ENCODE results near the gene MTRR. TPM values are rescaled to one million over a fixed set of nuclear protein-coding genes. Genes with fewer than 3 reads are reported as not detected.

Gene MTRR
- total and polyA plus RNA-seq, 9 of the 15 experiments (the other 6 are each of a cell fraction or from before 2014, with no cell fraction given) = 39.3 to 84.6 (median 66.2) TPM

DNA sequence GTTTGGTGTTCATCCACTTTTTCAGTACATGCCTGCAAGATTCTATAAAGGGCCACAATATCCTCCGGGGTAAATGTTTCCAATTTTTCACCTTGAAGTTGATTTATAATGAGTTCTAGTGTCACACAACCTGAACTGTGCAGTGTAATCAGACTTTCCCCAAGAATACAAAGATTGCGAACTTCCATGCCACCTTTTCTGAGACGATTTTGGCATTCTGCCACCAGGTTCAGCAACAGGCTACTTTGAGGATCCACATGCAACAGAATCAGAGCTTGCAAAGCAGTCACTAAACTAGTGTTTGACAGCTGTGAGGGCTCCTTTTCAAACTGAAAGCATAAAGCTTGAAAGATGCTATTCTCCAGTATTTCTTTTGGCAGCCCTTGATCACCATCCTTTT is 1.7 kb upstream of the MTRR start:
- BruUV-seq (replicated peaks) = no TSS peak
- Histone ChIP-seq H3K4me1 (replicated peaks in 1 of 2; ENCODE audit: control insufficient read depth in 2 of 2, insufficient read depth in 2 of 2, low read length in 2 of 2) (peaks cover 6 to 20% of the 10 kb centered on the region in 2 experiments; a peak in 4 of 5 replicates), H3K9me1 (ENCODE audit: control insufficient read depth, insufficient read depth, low read length) (no peaks in the 10 kb centered on the region), H3K27ac (ENCODE audit: extremely low read depth, low read depth, low read length) (no peak overlapping the region), H3K9me3 (replicated peaks; ENCODE audit: control insufficient read depth, insufficient read depth, low read depth, low read length) (no peaks in the 10 kb centered on the region), H4K20me1 (replicated peaks; ENCODE audit: control insufficient read depth, insufficient read depth, low read length) (peaks cover 13% of the 10 kb centered on the region; the same call in 1 of the 2 replicates), H3K79me2 (ENCODE audit: control insufficient read depth, insufficient read depth, low read length) (peaks cover 73% of the 10 kb centered on the region), H3K36me3 (ENCODE audit: control insufficient read depth, insufficient read depth, low read length) (peaks cover 68% of the 10 kb centered on the region), H3K4me3 (no peak overlapping the region), H3K9ac (ENCODE audit: insufficient read depth in 1 of 2, low read depth in 2 of 2, low read length in 2 of 2) (no peak overlapping the region), H3K4me2 (ENCODE audit: insufficient read depth, low read length) (peak overlapping the region; percentile 95; the same call in 1 of the 2 replicates), H3K27me3 (ENCODE audit: control insufficient read depth in 2 of 2, insufficient read depth in 2 of 2, low read length in 2 of 2) (no peaks in the 10 kb centered on the region), H2AFZ (ENCODE audit: low read depth, low read length) (no peak overlapping the region)
- in situ Hi-C loops (cut with MboI) = no loop called here
- TF ChIP-seq NFIC (IDR thresholded peaks at IDR 0.05) = peak; percentile 84
- no peak for TF ChIP-seq TRIM24 (IDR thresholded peaks at IDR 0.05)
- TF ChIP-seq, protein P1, sequence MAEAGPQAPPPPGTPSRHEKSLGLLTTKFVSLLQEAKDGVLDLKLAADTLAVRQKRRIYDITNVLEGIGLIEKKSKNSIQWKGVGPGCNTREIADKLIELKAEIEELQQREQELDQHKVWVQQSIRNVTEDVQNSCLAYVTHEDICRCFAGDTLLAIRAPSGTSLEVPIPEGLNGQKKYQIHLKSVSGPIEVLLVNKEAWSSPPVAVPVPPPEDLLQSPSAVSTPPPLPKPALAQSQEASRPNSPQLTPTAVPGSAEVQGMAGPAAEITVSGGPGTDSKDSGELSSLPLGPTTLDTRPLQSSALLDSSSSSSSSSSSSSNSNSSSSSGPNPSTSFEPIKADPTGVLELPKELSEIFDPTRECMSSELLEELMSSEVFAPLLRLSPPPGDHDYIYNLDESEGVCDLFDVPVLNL (CRISPR knock-in tag; IDR thresholded peaks at IDR 0.05; ENCODE audit: low read depth) = no peak
- TF ChIP-seq, protein P2, sequence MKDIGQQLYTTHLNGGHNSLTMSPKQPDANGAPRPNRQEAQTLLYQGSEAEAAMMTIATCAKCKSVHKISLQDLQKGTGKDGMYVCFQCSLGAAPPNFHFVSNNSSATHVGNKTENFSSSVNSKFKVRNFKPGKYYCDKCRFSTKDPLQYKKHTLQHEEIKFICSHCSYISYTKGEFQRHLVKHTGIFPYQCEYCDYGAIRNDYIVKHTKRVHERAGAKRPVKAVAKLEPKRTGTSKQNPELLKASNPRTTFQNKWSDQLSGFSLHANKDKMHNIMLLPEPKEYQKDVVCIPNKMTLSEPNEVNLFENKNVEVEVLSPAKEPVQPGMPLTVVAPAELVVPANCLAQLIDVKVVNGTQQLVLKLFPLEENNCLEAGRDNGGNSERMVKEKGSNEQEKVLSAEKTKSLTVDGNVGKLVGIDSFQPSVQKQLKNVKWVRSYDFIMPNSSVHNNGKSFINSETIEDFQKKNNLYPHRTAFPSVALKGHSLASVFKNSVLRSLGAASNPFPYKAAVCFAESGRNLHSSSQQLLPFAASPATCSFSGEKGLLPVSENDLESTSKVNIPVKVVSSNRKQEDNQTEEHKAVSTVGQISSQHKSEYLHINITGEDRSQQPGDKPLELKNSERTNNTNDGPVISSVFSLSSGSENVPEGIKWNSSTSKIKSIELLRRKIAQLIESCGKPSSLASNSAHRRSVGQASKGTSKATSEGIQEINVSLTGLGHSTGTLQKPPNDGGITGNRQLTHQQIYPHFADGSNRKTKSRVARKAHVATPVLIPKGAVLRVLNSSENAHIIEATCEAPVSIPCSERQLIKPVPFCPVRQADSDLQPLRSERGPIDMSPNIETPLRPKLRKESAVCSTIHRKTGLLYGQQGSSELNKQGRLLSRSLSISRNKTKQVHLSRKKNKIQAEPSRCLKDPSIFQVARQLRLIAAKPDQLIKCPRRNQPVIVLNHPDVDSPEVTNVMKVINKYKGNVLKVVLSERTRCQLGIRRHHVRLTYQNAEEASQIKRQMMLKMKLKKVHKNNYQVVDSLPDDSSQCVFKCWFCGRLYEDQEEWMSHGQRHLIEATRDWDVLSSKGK (CRISPR knock-in tag; IDR thresholded peaks at IDR 0.05) = no peak
- DNase-seq (ENCODE audit: extremely low read depth in 1 of 4, low spot score in 3 of 4) (peak in 1 of 4 experiments; percentile 35), ATAC-seq (no peak), FAIRE-seq (no peak)
- WGBS (ENCODE audit: insufficient coverage, low coverage, missing lambda C conversion rate) = 45% methylated on average over 3 of the region's 3 CpGs
- CTCF ChIA-PET (ENCODE audit: low intra/inter-chr PET ratio) = no interaction called here
- POLR2A ChIA-PET = interaction anchor here (0.7 to 2.1 kb wide), 5 partner anchors 9 to 20 kb away, joined by 3 to 8 read pairs (median 4); no protein-coding TSS in a partner anchor
- intact Hi-C loops (cut with micrococcal nuclease) = no loop called here

Data from K562 (cell line).